Activated effector memory CD4-positive, alpha-beta T cell treated with Interleukin-2 at 50 U/mL for 16 hours (primary cell): Measurements from ENCODE around the gene NDFIP1.
A peak's percentile ranks its signal among the peaks of the same experiment; 100 is the strongest.
"Not testable (repeated sequence)": the region's sequence is repeated elsewhere in the genome, so short reads cannot be mapped to it uniquely, and the experiment has no call there.

Experiments used
- DNase-seq: peaks from one replicate; pipeline ENCODE4 v3.0.0-alpha.2; 2020

The NDFIP1 gene

DNA sequence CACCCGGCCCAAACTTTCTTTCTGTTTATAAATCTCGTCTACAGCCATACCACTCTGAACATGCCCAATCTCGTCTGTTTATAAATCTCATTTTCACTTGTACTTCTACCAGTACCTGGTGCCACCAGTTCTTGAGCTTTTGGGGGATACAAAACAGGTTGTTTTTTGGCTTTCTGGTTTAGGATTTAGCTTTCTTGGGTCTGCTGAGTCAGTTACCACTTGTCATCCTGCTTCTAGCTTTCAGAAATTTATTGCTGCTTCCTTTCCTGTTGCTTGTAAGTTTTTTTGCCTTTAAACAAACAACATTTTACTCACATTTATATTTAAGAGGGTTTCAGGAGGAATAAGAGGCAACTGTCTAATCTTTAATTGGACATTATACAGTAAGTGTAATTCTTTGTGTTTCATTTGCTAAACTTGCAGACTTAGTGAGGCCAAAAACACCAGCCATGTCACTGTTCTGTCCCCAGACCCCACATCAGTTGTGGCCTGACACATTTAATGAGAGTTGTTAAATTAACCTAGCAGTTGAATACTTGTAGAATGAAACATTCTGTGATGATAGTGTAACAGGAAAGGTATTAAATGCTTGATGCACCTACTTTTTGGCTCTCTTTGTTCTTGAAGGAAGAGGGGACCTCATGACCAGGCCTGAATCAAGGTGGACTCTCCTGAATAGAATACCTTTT lies 11.8 kb downstream of the NDFIP1 start:
- DNase-seq: no peak

DNA sequence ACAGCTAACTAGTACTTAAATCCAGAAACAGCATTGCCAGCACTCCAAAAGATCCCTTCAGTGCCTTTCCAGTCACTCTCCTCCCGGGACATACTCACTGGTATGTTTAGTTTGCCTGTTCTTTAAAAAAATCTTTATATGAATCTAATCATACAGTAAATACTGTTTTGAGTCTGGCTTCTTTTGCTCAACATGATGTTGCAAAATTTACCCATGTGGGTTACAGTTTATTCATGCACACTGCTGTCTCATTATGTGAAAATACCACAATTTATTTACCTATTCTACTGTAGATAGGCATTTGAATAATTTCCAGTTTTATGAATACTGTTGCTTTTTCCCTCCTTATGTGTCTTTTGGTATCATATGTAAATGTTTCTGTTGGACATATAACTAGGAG lies 13.5 kb downstream of the NDFIP1 start:
- no peak for DNase-seq

DNA sequence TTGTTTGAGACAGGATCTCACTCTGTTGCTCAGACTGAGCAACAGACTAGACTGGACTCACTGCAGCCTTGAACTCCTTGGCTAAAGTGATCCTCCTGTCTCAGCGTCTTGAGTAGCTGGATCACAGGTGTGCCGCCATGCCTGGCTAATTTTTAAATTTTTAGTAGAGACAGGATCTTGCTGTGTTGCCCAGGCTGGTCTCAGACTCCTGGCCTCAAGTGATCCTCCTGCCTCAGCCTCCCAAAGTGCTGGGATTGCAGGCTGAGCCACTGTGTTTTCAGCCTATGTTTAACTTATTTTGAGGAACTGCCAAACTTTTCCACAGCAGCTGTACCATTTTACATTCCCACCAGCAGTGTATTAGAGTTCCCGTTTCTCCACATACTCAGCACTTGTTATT lies 16.8 kb downstream of the NDFIP1 start:
- DNase-seq: no peak

DNA sequence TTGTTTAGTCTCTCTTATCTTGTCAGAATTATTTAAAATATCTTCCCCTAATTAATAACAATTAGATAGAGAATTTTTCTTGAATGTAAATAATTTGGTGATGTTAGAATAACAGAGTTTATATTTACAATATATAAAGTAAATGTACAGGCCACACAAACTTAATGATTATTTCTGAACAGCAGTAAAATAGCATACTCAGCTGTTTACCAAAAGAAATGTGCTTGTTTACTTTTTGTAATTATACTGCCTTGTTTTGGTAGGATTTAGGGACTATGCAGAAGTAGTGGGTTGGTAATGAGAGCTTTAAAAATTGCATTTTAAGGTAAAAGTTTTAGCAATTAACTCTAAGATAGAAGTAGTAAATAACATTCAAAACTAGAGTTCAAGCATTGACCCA lies 17.4 kb downstream of the NDFIP1 start:
- DNase-seq: no peak

DNA sequence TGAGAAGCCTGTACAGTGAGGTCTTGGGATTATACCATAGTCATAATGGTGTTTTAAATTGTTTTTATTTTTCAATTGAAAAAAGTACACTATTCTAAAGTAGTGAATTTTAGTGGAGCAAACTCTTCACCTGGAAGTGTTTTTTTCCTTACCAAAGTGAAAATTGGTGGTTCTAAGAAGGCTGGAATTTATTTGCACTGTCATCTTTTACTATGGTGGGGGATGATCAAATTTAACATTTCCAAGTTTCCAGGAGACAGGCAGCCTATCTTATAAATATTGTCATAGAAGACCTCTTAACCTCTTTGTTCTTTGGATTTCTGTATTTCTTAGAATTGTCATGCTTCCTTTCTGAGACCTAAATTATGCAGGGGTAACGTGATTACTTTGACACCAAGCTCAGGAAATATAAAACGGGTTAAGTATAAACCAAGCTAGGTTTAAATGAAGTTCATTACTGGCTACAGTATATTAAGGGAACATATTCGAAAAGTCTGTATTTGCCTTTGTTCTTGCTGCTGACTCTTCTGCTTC lies 20.2 kb downstream of the NDFIP1 start:
- DNase-seq: no peak

DNA sequence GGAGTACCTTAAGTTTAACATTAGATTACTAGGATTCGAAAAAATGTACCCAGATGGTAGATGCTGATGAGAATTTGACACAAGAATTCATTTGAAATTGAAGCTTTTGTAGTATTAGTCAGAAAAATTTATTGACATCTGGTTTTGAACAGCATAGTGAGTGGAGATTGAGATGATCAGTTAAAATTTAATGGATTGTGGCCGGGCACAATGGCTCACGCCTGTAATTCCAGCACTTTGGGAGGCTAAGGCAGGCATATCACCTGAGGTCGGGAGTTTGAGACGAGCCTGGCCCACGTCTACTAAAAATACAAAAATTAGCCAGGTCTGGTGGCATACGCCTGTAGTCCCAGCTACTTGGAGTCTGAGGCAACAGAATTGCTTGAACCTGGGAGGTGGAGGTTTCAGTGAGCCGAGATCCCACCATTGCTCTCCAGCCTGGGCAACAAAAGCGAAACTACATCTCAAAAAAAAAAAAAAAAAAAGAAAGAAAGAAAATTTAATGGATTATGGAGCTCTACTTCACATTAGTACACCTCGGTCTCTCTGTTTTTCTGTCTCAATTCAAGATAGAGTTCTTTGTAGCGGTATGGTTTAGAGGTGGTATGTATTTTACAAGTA lies 21.0 kb downstream of the NDFIP1 start:
- no peak for DNase-seq

DNA sequence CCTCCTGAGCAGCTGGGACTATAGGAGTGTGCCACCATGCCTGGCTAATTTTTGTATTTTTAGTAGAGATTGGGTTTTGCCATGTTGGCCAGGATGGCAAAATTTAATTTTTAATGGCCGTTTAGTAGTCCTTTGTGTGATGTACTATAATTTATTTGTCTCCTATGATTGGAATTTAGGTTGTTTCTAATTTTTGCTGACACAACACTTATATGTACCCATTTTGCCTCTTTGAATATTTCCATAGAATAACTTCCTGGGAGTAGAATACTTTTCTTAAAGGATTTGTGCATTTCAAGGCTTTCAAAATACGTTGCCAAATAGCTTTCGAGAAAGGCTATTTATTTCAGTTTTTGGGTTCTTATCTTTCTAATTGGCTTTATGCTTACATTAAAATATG lies 22.8 kb downstream of the NDFIP1 start:
- DNase-seq: no peak

DNA sequence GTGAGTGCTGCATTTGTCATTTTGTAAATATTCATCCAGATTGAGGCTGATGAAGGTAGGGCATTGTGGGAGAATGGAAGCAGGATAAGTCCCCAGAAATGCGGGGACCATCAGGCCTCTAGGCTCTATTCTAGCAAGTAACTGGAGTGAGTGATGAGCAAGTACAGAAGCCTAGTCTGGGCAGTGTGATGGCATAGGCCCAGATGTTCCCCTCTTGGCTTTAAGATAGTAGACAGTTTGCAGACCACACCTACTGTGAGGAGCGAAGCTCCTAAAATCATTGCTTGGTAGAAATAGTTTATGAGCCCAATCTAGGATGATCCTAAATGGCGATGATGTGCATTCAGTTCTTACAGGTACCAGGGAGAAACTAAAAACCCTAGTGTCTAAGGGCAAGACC lies 24.3 kb downstream of the NDFIP1 start:
- no peak for DNase-seq

DNA sequence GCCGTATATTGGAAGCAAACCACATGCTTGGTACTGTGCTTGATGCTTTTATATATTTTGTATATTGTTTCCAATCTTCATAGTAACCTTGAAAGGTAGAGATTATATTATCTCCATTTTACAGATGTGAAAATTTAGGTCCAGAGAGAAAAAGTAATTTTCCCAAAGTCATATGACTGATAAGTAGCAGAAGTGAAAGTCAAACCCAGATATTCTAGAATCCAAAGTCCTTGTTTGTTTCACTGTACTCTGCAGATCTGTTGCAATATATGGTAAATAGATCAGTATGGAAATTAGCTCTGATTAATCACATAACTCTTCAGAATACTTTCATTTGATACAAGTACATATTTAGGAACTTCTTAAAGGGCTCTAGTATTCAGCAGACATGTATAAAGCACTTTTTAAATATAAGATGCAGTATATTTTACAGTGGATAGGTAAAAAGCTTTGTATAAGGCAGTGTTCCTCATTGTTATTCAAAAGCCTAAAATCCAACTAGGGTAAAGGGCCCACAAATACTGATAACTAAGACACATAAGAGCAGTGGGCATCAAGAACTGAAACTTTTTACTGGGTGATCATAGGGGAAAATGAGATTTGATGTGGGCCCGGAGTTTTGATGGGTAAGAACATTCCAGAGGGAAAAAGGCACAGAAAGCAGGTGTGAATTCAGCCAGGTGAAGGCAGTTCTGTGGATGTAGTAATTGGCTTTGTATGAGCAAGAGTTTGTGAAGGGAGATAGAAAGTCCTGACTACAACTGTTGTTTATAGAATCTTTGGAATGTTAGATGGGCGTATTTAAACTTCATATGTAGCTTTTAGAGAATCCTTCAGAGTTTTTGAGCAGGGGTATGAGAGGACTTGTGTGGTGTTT lies 25.0 kb downstream of the NDFIP1 start:
- DNase-seq: no peak

DNA sequence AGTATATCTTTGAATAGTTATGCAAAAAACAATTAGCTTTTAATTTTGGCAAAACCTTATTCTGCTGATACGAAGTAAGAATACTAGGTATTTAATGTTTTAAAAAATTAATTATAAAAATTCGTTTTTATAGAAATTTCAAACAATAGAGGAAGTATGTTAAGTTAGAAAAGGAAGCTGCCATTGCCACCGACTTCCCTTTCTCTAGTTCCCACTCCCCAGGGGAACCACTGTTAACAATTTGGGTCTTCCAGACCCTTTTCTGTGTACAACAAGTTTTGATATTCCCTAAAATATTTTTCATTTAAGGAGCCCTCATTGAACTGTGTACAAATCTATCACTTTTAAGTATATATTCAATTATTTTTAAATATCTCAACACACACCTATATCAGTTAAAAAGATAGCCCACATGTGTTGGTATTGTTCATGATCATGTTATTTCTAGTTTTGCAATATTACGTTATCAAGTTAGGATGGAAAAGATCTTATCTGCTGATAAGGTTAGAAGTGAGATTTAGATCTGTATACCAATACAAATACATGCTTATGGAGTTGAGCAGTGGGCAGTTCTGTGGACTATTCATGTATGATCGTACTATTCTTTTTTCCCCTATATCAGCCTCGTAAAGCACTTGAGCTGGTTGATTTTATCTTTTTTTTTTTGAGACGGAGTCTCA lies 25.9 kb downstream of the NDFIP1 start:
- no peak for DNase-seq

DNA sequence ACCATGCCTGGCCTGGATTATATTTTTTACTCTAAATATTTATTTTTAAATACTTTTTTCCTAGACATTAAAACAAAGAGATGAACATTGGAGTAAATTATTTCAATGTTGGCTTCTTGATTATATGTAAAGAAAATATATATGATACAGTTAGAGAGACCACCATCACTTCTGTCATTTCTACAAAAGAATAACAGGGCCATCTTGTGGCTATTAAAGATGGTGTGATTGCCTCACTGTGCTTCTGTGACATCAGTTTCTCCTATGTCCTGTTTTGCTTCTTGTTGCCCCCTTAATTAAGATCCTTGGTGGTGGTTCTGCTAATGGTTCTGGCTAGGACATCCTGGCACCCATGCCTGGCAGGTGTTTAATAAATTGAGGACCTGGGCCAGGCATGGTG lies 32.9 kb downstream of the NDFIP1 start:
- DNase-seq: no peak

DNA sequence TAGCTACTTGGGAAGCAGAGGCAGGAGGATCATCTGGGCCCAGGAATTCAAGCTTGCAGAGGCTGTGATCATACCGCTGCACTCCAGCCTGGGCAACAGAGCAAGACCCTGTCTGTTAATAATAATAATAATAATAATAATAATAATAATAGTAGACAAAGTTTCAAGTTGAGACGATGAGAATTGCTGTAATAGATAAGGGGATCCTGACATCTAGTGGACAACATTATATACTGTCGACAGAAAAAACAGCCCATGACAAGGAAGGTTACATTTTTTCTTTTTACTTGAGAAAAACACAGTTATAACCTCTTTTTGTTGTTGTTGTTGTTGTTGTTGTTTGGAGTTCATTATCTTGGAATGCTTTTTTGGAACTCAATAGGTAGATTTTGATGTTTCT lies 35.3 kb downstream of the NDFIP1 start:
- no peak for DNase-seq

DNA sequence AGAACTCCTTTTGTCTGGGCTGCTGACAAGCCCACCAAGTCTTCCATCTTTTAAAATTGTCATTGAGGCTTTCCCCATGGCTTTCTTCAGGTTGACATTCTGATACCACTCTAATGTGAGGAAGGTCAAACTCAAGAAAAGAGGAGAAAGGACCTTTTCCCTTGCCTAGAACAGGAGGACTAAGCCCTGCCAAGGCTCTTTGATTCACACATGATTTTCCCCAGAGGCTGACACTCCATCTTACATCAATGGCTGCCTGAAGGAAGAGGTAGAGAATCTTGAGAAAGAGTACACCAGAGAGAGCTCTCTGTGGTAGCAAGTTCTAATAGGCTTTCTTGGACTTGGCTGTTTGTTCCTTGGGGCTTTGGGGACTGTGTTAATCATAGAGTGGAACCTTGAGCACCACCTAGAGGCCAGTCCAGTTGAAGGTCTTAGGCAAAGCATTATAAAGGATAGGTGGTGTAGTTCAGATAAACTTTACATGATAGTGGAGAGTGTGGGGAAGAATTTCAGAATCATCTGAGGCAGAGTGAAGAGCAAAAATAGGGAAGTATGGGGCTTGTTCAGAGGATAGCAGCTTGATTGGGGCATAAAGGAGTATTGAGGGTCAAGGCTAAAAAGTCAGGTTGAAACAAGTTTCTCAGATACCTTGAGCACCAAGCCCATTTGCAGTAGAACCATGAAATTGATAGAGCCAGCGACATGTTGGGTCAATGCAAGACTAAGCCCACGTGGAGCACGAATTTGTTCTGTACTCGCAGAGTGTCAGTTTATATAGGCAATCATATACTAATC lies 36.7 kb downstream of the NDFIP1 start:
- peak; percentile 23 for DNase-seq

DNA sequence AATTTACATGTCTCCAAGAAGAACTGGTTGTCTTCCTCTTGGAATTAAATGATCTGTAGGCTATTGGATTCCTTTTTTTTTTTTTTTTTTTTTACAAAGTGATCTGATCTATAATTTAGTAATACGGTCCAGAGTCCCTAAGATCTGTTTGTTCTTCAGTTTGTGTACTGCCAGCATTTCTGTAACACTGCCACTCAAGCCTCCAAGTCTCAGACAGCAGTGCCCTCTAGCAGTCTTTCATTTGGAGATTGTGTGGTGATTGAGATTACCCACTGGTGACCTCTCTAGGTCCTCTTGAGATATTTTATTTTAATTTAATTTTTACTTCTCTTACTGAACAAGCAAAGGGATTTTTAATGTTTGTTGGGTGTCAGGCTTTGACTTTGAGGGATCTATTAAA lies 40.8 kb downstream of the NDFIP1 start:
- no peak for DNase-seq

DNA sequence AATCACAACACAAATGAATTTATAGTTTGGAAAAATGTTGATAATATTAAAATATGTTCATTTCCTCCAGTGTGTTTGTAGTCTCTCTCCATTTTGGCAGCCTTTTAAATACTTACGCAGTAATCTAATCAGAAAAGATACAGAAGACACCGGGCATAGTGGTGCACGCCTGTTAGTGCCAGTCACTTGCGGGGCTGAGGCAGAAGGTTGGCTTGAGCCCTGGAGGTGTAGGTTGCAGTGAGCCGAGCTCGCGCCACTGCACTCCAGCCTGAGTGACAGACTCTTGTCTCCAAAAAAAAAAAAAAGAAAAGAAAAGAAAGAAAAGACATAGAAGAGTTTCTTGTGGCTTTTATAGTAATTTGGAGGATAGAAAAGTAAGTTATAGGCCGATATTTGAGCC lies 41.9 kb downstream of the NDFIP1 start:
- DNase-seq: no peak

DNA sequence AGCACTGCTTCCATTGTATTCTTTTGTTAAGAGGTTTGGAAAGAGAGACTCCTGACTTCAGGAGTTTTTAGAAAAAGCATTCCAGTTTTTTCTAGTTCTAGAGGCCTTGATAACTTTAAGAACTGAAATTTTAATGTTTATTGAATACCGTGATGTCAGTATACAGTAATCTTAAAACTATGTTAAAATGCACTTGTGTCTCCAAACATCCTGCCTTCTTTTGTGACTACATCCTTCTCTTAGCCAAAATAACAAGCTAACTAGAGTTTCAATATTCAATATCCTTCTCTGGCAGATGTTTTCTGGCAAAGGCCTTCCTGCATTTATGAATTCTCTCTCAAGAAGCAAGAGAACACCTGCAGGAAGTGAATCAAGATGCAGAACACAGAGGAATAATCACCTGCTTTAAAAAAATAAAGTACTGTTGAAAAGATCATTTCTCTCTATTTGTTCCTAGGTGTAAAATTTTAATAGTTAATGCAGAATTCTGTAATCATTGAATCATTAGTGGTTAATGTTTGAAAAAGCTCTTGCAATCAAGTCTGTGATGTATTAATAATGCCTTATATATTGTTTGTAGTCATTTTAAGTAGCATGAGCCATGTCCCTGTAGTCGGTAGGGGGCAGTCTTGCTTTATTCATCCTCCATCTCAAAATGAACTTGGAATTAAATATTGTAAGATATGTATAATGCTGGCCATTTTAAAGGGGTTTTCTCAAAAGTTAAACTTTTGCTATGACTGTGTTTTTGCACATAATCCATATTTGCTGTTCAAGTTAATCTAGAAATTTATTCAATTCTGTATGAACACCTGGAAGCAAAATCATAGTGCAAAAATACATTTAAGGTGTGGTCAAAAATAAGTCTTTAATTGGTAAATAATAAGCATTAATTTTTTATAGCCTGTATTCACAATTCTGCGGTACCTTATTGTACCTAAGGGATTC lies 43.1 kb downstream of the NDFIP1 start:
- no peak for DNase-seq

DNA sequence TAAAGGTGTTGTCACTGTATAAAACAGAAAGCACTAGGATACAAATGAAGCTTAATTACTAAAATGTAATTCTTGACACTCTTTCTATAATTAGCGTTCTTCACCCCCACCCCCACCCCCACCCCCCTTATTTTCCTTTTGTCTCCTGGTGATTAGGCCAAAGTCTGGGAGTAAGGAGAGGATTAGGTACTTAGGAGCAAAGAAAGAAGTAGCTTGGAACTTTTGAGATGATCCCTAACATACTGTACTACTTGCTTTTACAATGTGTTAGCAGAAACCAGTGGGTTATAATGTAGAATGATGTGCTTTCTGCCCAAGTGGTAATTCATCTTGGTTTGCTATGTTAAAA lies 43.8 kb downstream of the NDFIP1 start:
- DNase-seq: no peak

DNA sequence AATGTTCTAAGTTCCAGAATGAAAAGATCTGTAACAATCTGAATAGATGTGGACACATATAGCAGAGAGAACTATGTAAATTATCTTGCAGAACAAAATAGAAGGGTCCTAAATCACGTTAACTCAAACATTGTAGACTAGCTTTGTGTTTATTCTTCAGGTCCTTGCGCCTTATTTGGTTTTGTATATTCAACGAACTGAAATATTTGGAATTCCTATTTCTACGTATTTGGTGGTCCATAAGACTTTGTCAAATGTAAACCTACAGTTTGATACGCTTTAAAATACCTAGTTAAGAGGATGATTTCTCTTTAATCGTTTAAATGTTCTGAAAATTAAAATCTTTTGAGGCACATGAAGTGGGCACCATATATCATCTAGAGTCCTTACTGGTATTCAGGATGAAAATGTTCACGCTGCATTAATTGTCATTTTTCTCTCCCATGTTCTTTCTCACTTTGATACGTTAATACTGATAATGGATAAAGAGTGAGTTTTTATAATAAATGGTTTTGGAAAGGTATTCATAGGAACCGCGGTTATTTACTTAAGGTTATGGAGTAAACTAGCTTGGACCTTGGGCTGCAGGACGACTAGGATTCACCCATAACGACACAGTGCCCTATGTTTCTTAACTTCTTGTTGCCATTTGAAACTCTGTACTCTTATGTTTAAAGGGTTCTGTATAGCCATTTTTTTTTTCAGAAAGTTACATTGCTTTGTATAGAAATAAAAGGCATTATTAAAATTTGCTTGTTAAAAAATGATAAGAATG lies 45.3 kb downstream of the NDFIP1 start:
- DNase-seq: no peak

DNA sequence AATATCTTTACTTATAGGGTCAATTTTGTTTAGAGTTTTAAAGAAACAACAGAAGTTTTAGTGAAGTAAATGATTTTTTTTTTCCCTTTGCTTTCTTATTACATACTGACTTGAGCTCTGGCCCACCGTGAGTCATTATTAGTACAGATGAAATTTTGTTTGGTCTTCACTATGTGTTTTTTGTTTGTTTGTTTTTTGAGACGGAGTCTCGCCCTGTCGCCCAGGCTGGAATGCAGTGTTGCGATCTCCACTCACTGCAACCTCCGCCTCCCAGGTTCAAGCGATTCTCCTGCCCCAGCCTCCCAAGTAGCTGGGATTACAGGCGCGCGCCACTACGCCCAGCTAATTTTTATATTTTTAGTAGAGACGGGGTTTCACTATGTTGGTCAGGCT lies 45.9 kb downstream of the NDFIP1 start:
- DNase-seq: not testable (repeated sequence)

DNA sequence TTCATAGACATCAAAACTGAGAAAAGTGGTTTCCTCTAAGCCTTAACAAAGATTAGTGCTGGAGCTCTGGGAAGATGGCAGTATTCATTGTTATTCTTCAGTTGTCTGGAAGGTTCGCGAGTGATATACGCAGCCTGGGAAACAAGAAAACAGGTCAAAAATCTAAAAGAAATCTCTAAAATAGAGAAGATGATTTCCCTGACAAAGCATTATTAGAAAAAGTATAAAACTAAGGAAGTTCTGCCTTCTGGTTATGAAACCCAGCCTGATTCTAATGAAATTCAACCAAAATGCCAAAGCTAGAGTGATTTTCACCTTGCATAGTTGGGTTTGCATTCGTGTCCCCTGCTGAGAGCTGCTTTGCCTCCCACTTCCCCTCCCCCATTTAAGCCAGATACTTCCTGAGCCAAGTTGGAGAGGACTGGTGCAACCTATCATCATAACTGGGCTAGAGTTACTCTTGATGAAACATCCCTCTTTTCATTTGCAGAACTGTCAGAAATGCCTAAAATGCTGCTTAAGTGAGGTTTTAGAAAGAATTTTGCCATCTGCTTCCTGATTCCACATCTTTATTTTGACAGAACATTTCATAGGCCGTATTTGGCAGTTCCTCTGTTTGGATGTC lies 48.4 kb downstream of the NDFIP1 start:
- DNase-seq: no peak
